Measurements from ENCODE around the gene DCDC2.
"Not testable (repeated sequence)": the region's sequence is repeated elsewhere in the genome, so short reads cannot be mapped to it uniquely, and the experiment has no call there.

DCDC2 gene

GRCh38 chr6:24323632-24324337 lies 34.1 kb downstream of the DCDC2 start:
- DNase-seq: no peak

DNA sequence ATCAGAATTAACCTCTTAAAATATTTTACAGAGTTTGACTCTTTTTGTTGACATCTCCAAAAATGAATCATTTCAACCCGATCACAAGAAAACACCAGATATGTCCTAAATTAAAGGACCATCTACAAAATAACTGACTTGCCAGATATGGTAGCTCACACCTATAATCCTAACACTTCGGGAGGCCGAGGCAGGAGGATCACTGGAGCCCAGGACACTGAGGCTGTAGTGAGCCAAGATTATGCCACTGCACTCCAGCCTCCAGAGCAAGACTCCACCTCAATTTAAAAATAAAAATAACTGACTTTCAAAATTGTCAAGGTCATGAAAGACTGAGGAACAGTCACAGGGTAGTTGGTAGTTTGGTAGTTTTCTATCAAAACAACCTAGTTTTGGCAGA lies 34.9 kb downstream of the DCDC2 start:
- no peak for DNase-seq

DNA sequence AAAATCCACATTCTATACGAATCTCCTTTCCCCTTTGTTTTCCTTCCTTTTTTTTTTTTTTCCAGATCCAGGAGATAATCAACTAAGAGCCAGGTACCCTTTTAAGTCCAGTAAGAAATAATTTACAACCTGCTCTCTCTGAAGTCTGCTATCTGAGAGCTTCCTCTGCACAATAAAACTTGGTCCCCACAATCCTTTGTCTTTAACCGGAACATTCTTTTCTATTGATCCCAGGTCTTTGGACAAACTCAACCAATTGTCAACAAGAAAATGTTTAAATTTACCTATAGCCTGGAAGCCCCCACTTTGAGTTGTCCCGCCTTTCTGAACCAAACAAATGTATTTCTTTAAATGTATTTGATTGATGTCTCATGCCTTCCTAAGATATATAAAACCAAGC lies 35.4 kb downstream of the DCDC2 start:
- DNase-seq: not testable (repeated sequence)

DNA sequence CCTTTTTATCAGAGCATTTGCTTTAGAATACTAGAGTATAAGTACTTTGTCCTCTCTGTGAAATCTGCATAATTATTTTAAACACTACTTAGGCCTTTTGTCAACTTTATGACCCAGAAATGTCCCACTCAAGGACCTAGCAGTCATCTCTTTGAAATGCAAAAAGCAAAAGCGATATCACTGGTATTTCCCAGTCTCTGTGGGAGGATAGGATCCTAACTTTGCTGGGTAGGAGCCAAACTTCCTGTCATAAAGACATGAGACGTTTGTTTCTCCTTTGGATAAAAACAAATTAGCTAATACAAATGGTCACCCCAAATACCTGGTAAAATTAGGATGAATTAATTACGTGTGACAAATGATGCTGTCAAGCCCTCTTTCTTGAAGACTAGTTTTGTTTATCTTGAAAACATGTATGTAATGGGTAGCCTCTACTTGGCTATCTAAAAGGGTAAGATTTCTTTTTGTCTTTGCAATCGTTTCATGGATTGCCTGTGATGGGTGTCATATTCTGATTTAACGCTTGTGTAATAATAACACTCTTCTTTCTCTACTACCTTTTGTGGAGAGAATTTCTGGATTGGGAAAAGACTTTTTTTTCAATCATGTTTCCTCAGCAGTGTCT lies 36.2 kb downstream of the DCDC2 start:
- no peak for DNase-seq

DNA sequence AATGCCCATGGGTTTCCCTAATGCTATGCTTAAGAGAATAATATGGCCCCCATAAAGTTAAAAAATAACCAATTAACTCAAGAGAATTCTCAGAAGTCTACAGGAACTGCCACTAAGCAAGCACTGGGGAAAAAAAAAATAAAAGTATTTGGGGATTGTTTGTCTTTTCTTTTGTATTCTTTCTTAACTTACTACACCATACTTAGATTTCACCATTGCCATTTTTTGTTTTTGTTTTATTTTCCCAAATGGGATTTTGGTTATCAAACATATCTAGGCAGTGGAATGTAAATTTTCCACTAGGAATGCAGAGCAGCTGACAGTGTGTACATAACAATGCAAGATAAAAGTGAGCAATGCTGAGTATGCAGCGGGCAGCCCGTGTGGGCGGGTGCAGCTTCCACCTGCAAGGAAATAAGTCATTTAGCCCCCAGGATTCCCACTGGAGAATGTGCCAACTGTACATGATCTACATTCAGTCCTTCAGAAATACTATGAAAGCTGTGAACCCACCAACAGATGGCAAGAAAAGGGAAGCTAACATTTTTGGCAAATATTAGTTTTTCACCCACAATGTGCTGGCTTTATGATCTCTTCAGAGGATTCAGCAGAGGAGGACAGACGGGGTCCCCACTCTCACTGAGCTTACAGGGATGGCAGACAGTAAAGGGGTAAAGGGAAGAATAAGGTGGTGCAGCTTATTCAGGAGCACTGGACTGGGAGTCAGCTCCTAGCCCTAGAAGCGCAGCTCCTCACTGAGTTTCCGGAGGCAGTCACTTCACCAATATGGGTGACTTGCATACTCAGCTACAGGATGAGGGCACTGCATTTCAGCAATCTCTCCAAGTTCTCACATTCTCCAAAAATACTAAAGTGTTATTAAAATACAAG lies 44.4 kb downstream of the DCDC2 start:
- no peak for DNase-seq

DNA sequence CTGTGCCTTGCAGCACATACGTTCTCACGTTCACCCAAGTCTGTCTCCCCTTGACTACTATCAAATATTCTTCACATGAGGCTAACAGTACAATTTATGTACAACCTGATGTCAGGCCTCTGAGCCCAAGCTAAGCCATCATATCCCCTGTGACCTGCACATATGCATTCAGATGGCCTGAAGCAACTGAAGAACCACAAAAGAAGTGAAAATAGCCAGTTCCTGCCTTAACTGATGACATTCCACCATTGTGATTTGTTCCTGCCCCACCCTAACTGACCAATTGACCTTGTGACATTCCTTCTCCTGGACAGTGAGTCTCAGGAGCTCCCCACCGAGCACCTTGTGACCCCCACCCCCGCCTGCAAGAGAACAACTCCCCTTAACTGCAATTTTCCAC lies 46.1 kb downstream of the DCDC2 start:
- not testable (repeated sequence) for DNase-seq

DNA sequence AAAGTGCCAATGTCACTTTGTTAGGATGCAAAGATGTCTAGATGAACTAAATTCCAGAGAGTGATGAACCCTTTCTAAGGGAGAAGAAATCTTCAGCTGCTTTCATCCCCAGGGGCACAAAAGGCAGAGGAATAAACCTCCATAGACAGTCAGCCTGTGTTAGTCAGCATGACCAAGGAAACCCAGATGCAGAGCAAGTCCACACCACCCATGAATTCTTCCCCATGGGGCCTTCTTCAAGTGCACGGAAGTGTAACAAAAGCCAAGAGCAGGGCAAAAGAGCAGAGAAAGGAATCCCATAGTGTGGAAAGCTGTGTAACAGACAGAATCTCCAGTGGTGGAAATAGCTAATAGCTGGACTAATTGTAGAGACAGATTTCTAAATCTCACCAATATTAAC lies 50.0 kb downstream of the DCDC2 start:
- DNase-seq: no peak

DNA sequence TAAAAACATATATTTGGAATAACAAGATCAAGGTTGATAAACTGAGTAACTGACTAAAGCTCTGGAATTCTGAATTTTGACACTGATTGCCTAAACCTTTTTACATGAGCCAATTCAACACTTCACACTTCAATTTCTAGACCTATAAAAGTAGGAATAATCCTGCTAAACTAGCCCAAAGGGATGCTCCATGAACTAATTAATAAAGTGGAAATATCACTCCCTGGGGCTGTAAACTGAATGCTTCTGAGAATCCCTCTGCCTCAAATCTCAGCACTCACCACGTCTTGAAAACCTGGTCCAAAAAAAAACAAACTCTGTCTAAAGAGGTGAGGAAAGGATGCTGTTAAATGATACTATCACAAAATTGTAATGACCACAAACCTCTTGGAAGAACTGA lies 50.9 kb downstream of the DCDC2 start:
- no peak for DNase-seq

DNA sequence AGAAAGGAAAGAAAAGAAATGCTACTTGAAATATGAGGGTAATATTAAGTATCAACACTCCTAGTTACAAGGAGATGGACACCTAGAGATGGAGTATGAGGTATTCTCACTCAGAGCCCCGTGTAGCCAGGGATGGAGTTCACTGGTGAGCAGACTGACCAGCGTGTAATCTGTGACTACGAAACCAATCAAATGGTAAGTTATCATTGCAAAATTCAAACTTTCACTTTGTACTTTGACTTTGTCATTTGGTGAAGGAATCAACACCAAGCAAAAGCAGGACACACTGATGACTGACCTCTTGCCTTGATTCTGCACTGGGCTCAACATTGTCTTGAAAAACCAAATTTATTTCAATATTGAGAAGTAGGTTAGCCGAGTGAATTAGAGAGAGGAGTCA lies 51.8 kb downstream of the DCDC2 start:
- DNase-seq: no peak

- DNase-seq: no peak
Measured at GRCh38 chr6:24296944-24297343, 60.9 kb downstream of the DCDC2 start.

- not testable (repeated sequence) for DNase-seq
Measured at GRCh38 chr6:24293852-24294251, 64.0 kb downstream of the DCDC2 start.

DNA sequence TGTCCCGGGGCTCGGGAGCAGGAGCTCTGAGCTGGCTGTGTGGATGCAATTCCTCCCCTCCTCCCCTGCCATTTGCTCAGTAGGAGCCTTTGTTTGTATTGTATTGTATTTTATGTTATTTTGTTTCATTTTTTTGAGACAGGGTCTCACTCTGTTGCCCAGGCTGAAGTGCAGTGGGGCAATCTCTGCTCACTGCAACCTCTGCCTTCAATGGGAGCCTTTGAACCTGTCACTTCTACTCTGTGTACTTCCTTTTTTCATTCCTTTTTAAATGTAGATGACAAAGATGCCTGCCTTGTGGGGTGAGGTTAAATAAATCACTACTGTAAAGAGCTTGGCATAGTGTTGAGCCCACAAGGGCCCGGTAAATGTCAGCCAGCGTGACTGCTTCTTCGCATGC lies 70.6 kb downstream of the DCDC2 start:
- DNase-seq: no peak

DNA sequence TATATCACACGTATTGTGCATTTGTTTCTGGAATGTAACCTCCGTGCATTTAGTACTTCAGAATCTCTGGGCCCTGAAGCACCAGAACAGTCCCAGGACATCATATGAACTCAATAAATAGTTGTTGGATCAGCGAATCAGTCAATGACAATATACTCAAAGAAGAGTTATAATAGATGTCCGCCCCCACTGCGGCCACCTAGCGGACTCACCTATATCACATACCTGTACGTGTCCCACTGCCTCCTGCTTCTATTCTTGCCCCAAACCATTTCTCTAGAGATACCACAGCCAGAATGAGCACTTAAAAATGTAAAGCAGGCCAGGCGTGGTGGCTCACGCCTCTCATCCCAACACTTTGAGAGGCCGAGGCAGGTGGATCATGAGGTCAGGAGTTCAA lies 73.9 kb downstream of the DCDC2 start:
- DNase-seq: no peak

DNA sequence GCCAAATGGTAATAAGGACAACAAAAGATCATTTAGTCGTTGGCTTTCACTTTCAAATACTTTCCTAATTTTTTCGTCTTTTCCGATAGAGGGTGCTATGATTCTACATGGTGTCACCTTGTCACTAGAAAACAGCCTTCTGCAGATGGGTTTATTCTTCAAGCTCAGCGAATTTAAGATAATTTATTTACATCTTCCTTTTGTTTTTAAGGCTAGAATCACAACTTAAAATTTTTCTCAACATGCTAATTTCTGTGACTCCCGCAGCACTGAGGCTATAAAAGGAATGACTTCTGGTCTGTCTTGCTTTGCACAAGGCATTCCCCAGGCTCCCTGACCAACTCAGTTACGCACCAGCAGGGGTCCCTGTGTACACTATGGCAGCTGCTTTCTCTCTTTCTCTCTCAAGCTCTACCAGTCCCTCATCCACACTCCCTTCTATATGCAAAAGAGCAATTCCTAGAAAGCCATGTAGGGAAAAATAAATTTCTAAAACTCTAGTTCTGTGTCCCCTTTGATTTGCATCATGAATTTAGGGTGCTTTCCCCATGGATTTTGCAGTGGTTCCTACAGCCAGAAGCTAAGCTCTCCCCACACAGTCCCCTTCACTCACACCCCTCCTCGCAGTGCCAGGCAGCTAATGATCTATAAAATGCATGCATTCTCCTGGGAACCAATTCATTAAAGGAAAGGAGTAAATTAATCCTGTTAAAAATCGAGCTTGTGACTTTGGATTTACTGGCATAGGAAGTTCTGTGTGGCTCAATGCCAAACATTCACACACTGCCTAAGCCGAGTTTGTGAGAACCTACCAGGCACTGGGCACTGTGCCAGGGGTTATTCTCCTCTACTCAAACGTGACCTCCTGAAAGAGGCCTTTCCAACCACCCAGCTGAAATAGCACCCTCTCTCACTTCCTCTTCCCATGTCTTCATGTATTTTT lies 74.5 kb downstream of the DCDC2 start:
- DNase-seq: peak; percentile 41

DNA sequence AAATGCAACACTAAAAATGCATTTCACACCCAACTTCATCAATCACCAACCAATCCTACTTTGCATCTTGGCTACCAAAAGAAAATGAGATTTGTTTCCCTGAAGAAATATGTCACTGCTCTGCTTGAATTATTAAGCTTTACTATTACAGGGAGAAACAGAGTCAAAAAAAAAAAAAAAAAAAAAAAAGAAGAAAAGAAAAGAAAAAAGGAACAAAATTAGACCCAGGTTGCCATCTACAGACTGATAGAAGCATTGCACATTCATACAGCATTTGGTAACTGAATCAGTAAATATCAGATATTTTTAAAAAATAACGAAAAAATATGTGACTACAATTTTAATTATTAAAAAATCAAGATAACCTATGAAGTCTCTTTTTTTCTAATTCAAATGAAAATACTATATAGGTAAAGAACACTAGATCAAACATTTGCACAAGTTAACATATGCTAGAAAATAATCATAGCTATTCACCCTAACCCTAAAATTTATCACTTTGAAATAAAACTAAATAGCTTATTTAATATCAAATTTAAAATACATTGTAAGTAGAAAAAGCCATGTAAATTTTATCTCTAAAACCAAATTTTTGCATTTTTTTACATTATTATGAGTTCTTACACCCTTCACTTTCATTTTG lies 83.3 kb downstream of the DCDC2 start:
- no peak for DNase-seq

GRCh38 chr6:24273096-24273870 lies 84.6 kb downstream of the DCDC2 start:
- no peak for DNase-seq

DNA sequence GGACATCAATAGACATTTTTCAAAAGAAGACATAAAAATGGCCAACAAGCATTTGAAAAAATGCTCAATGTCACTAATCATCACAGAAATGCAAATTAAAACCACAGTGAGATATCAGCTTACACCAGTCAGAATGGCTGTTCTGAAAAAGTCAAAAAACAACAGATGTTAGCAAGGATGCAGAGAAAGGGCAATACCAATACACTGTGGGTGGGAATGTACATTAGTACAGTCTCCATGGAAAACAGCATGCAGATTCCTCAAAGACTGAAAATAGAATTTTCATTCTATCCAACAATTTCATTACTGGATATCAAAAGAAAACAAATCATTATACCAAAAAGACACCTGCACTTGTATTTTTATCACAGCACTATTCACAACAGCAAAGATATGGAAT lies 85.3 kb downstream of the DCDC2 start:
- DNase-seq: no peak

DNA sequence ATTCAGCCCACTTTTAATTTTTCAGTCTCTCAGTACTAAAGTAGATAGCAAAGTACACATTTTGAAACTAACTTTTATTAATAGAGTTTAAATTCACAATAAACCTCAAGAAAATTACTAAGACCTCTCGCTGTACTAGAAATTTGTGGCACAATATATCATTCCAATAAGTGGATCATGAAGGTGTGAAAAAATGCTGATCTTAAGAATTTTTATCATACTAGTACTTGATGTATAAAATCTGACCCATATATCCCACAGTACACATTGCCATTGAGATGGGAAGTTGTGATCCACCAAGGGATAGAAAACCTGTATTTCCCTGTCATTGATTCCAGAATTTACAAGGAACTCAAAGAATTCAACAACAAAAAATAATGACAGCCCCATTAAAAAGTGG lies 85.7 kb downstream of the DCDC2 start:
- DNase-seq: no peak

- no peak for DNase-seq
Measured at GRCh38 chr6:24270011-24270410, 87.8 kb downstream of the DCDC2 start.

- not testable (repeated sequence) for DNase-seq
Measured at GRCh38 chr6:24258214-24258613, 99.6 kb downstream of the DCDC2 start.

- no peak for DNase-seq
Measured at GRCh38 chr6:24257282-24257681, 100.6 kb downstream of the DCDC2 start.

Data from GDM1 (cell line).